Measurements from ENCODE around the gene NCOA7.
"Not testable (repeated sequence)": the region's sequence is repeated elsewhere in the genome, so short reads cannot be mapped to it uniquely, and the experiment has no call there.

The NCOA7 gene

DNA sequence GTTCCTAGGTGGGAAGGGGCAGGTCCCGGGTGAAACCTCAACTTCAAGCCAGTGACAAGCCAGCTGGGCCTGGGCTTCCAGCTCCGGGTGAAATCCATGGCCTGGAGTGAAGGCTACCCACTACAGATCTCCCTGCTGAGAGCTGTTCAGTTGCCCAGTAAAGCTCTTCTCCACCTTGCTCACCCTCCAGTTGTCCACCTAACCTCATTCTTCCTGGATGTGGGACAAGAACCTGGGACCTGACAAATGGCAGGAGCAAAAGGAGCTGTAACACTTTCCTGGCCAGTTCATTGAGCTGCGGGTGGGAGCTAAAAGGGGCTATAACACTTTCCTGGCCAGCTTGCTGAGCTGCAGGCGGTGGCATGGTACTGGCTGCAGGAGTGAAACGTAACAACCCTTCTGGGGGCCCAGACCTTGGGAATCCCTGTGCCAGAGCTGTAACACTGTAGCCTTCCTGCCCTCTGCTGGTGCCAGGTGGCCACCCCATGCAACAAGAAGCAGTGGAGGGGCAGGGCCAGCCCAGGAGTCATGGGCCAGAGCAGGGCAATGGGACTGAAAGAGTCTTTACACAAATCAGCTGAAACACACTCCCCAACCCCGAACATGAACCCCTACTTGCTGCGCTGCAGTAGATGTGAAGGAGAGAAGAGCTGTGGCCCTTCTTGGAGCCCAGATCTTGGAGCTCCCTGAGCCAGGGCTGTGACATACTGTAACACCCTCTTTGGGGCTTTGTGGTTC is 162.2 kb downstream of the NCOA7 start:
- DNase-seq: no peak

DNA sequence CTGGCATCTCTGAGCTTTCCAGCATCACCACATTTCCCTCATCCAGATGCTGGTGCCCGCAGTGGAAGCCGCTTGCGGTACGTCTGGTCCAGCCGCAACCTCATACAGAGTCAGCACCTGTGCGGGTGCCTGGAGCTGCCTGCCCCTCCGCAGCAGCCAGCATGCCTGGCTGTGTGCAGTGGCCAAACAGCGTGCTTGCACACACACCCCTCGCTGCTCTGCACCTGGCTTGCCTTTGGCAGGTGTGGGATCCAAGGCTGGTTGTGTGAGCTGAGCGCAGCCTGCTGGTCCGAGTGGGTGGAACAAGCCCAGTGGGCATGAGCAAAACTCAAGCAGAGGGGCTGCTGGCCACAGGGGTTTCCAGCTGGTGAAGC is 162.7 kb downstream of the NCOA7 start:
- peak; percentile 59 for DNase-seq

DNA sequence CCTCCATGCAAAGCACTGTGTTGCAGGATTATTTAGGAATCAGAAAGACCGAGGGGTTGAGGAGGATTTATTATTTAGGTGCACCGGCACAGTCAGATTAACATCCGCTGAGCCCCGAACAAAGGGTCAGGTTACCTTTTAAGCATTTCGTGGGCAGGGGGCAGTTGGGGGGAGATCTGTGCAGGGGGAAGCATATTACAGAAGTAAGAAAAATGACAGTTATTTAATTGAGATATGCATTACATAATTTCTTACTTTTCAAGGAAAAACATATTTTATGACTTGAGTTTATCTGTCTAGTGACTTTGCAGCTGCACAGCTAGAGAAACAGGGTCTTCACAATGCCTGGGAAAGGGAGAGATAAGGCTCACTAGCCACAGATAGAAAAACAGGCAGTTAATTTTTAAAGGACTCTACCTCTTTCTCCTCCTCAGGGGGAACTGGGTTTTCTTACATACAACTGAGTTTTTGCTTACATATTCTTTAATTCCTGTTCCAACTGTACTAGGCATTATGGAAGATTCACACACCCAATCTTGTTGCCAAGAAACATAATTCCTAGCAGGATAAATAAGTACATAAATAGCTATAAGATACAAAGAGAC is 164.1 kb downstream of the NCOA7 start:
- no peak for DNase-seq

DNA sequence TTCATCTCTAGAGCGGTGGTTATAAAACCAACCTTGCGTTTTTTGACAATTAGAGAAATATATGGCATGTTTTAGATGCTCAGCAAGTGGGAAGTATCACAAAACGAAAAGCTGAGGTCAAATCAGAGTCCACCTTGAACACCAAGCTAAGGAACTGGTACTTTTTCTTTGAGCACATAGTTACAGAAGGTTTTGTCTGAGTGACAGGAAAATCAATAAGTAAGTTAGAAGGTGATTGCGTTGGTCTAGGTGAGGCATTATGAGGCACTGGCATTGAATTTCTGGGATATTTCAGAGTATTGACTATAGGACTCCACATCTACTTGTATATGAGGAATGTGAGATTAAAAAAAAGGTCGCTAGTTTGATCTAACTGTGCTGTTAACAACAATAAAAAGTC is 165.2 kb downstream of the NCOA7 start:
- no peak for DNase-seq

DNA sequence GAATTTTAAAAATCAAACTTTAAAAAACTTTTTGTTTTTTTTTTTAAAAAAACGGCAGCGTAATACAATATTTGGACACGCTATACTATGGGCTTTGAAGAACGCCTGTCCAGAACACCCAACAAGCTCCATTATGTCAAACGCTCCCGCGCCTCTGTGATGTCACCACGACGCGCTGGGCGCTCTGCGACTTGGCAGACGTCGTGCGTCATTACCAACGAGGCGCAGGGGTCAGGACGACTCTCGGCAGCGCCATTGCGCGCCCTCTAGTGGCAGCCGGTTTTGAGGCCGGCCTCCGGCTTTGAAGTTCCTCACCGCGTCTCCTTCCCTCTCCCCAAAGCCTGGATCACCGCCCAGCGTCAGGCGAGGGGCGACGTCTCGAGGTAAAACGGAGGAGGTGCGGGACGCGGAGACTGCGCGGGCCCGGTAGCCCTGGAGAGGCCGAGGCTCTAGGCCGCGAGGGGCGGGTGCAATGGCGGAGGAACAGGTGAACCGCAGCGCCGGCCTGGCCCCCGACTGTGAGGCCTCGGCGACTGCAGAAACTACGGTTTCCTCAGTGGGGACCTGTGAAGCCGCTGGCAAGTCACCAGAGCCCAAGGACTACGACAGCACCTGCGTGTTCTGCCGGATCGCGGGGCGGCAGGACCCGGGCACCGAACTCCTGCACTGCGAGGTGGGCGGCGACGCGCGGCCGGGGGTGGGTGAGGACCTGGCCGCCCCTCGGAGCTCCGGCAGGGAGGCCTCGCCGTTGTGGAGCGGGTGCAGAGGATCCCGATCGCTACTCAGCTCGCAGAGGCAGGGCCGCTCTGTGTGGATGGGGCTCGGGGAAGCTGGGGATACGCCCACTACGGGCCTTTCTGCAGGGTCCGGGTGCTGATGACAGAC is 166.0 kb downstream of the NCOA7 start, which contains the start of gene HINT3:
TSS of gene HINT3 (plus strand) at position 265 of the 885 bp plus-strand sequence. CDS start at position 473, 208 bp downstream.
- DNase-seq: peak; percentile 95

DNA sequence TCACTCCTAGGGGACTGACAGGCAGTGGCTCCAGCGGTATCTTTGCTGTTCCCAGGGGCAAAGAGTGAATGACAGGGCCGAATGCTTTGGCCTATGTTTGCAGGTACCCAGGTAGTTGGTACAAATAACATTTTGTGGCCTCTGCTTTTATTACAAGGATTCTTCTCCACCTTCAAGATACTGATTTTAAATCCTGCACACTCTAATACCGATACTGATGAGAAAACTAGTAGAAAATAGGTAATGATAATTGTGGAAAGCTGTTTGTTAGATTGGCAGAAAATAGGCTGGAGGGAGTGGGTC is 166.6 kb downstream of the NCOA7 start:
- no peak for DNase-seq

DNA sequence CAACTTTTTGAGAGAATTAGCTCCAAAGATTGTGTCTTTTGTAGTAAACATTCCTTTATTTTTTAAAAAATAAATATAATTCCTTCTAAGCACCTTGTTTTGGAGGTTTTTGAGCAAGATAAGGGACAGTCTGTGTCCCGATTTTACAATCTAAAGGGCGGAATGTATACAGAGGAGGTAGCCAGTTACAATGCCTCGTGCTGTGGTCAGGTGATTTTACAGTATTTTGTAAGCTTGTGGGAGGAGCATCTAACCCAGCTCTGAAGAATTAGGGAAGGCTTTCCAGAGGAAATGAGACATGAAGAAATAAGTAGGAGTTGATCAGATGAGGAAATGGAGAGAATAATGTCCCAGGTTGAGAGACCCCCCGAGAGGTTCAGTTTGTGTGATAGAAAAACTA is 167.1 kb downstream of the NCOA7 start:
- peak; percentile 4 for DNase-seq

DNA sequence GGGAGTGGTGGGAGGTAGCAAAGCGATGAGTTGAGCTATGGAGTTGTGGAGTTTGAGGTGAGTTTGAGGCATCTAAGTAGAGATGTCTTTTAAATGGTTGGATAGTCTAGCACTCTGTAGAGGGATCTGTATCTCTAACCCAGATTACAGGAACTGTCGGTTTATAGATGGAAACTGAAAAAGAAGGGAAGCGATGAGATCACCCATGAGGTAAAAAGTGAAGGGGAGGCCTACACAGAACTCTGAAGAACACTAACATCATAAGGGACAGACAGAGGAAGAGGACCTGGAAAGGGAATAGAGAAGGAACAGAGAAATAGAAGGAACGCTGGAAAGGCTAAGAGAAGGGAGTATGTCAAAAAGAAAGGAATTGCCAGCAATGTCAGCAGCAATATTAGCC is 168.3 kb downstream of the NCOA7 start:
- no peak for DNase-seq

DNA sequence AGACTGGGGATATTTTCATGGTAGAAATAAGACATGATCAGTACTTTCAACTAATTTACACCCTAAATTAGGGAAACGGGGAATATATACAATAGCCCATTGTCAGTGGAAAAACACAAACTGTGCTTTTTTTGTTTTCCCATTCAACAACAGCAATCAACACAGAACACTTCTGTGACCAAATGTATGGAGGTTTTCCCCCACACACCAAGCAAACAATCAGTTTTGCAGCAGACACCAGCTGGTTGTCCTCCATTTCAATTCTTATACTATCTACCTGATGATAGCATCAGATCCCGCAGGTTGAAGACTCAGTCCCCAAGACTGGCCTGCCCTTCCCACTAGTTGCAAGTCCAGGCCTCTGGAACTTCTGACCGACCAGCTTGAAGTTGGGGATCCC is 170.4 kb downstream of the NCOA7 start:
- DNase-seq: no peak

DNA sequence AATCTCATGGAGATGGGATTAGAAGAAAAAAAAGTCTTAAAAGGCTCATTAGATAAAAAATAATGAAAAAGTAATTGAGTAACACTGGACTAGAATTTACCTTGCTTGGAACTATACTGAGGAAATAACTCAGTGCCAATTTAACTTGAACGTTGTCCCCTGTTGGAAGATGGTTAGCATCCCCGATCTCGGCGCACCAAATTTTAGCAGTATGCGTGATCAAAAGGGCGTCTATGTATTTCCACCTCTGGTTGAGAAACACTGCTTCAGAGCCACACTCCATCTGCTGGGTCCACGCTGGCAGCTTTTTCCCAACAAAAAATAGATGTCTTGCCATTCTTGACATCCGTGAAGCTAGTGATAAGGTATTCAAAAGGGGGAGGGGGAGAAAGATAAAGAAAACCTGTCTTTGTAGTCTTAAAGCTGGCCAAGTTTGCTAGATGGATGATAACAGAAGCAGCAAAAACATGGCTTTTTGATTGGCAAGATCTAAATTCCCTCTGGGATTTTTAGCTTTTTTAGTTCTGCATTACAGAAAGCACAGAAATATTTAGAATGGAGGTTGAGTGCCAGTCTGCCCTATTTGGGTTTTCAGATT is 172.2 kb downstream of the NCOA7 start:
- DNase-seq: no peak

DNA sequence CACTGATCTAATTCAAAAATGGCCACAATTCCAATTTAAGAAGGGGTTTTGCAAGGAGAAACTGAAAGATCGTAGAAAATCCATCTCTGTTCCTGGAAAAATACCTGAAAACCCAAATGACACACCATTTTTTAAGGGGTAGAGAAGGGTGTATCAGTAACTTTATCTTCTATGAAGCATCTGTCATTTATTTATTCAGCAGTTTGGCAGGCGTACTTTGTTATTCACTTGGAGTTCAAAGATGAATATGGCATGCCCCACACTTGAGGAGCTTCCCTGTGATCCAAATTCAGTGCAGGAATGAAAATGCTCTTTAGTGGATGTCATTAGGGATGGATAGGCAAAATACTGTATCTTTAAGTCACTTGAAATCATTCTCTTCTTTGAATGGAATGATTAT is 173.1 kb downstream of the NCOA7 start:
- DNase-seq: no peak

DNA sequence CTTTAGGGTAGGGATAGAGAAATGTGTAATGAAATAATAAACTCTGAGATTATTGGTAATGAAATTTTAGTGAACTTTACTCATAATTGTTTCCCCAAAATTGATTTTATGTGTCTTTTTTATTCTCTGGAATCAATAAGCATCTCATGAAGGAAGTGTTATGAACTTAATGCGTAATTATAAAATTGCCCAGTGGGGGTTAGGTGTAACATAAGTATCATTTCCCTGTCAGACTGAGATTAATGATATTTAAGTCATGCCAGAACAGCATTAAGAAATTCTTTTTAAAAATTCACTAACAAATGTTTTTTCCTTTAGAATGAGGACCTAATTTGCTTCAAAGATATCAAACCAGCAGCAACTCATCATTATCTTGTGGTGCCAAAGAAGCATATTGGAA is 175.8 kb downstream of the NCOA7 start:
- DNase-seq: no peak

DNA sequence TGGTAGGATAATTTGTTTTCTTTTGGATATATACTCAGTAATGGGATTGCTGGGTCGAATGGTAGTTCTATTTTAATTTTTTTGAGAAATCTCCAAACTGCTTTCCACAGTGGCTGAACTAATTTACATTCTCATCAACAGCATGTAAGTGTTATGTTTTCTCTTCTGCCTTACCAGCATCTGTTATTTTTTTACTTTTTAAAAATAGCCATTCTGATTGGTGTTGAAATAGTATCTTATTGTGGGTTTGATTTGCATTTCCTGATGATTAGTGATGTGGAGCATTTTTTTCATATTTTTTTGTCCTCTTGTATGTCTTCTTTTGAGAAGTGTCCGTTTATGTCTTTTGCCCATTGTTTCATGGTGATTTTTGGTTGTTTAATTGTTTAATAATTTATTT is 177.7 kb downstream of the NCOA7 start:
- DNase-seq: no peak

DNA sequence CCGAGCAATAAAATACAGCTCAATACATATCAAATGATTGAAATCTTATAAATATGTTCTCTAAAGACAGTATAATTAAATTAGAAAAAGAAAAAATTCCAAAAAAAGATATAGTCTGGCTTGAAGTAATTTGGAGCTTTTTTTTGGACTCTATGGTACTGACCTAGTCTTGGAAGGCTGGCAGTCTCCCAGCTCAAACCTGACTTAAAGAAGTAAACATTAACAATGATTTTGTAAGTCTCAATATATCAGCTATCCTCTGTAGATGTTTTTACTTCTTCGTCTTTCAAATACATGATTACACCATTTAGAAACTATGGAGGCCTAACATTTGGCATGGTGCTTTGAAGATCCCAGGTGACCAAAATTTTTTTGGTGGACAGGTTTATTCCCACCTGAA is 180.0 kb downstream of the NCOA7 start:
- no peak for DNase-seq

DNA sequence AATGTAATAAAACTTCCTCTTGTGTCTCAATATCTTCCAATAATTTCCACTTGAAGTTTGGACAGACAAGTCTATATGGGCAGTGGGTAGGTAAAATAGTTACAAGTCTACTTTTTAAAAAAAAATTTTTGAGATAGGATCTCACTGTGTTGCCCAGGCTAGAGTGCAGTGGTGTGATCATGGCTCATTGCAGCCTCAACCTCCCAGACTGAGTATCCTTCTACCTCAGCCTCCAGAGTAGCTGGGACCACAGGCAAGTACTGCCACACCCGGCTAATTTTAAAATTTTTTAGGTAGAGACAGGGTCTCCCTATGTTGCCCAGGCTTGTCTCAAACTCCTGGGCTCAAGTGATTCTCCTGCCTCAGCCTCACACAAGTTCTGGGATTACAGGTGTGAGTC is 181.7 kb downstream of the NCOA7 start:
- DNase-seq: not testable (repeated sequence)

DNA sequence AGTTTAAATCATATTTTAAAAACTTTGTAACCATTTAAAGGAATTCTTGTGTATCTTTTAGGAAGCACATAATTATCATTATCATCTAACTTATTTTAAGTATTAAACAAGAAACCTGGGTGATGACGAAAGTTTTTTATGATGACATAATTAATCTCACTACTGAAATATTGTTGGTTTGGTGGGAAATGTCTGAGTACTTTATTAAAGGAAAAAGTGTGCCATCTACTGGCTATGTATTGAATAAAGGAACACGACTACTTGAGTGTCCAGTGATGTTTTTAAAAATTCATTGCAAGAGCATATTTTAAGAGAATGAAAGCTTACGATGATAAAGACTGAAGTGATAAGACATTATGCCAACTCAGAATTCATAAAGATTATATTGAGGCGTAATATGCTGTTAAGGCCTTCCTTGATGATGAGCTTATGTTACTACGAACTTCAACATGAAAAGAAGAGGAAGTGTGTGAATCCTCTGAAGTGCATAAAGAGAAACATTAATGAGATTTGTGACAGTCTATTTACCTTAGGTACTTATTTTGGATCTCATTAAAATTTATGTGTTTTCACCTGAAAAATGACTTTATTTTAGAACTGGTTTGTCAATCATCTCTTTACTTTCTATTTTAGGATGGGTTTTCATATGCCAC is 183.6 kb downstream of the NCOA7 start:
- no peak for DNase-seq

DNA sequence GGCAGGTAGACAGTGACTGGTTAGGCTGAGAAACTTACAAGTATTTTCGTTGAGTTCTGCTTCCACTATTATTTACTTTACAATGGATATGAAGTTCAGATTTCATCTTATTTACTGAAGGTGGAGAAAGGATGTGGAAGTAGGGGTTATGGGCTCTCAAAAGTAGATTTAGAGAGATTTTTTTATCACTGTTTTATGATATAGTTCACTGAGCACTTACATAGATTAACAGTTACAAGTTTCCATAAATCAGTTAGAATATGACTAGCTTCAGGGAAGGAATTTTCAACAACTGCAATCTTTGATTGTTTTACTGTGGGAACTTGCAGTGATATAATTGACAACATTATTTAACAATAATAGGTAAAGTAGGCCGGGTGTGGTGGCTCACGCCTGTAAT is 188.3 kb downstream of the NCOA7 start:
- no peak for DNase-seq
